AG08395 (cell line): Measurements from ENCODE around the gene C9orf50.

Experiments used
- DNase-seq: peaks from one replicate; pipeline ENCODE4 v3.0.0; 2012; ENCODE audit warnings: mixed read lengths, low spot score

C9orf50 gene

GRCh38 chr9:129590466-129590865 lies 30.4 kb downstream of the C9orf50 start:
- no peak for DNase-seq

GRCh38 chr9:129587487-129588262 lies 33.2 kb downstream of the C9orf50 start:
- no peak for DNase-seq

DNA sequence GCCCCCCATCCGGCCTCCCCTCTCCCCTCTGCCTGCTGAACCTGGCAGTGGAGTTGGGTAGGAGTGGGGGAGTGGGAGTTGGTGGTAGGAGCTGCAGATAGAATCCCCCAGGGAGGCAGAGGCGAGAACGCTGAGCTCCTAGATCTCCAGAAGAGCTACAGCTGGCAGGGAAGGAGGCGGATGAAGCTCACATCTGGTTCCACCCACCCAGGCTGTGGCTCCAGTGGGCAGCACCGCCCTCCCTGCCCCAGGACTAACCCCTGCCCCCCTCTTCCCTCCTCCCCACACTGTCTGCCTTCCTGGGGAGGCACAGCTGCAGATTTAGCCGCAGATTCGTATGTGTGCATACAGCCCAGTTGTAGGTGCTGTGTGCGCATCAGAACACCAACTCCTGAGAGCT lies 34.2 kb downstream of the C9orf50 start:
- peak; percentile 39 for DNase-seq

DNA sequence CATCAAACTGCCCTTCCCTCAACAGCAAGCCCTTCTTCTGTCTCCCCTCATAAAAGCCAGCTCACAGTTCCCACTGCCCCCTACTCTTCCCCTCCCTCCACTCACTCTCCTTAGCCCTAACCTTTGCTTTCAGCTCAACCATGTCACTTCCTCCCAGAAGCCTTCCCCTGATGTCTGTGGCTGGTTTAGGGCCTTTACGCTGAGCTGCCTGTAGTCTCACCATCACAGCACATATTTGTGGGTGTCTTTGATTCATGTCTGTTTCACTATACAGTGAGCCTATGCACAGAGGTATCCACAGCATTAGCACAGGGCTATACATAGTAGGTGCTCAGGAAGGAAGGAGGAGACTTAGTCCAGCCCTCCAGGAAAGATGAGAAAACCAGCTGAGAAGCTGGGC lies 34.7 kb downstream of the C9orf50 start:
- no peak for DNase-seq

GRCh38 chr9:129585352-129585751 lies 35.5 kb downstream of the C9orf50 start:
- DNase-seq = no peak

DNA sequence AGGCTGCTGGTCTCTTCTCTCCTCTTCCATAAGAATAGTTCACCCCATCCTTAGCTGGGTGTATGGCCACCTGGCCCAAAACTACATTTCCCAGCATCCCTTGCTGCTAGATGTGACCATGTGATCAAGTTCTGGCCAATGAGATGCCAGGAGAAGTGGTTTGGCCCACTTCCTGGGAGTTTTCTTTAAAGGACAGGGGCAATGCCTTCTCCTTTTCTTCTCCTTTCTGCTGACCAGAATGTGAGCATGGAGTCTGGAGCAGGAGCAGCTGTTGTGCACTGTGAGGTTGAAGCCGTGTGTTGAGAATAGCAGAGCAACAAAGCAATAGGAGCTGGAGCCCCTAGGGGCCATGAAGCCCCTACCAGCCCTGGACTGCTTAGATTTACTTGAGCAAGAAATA lies 36.8 kb downstream of the C9orf50 start:
- peak; percentile 90 for DNase-seq

DNA sequence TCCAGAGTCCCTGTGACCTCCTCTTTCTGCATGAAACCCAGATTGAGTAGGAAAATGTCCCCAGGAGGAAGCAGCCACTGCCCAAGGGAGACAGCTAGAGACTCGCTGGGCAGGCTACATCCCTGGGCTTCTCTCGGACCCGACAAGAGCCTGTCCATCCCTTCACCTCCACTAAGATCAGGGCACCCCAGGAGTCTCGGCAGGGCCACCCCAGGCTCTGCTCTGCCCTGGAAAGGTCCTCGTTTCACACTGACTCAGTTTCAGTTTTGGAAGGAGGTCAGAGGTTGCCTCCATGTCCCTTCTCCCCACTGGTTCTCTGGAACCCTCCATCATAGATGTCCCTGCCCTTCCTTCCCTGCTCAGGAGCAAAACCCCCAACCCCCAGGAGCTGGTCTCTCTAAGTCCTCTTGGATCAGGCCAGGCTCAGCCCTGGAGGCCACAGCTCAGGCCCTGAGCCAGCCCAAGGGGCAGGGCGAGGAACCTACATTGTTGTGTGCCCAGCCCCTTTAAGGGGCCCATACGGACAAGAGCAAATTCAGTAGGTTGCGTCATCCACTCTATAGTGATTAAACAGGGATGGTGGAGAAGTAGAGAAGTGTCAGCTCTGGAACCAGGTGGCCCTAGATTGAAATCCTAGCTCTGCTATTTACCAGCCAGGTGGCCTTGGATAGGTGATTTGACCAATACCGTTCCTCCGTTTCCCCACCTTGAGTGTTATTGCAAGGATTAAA lies 37.4 kb downstream of the C9orf50 start:
- no peak for DNase-seq

DNA sequence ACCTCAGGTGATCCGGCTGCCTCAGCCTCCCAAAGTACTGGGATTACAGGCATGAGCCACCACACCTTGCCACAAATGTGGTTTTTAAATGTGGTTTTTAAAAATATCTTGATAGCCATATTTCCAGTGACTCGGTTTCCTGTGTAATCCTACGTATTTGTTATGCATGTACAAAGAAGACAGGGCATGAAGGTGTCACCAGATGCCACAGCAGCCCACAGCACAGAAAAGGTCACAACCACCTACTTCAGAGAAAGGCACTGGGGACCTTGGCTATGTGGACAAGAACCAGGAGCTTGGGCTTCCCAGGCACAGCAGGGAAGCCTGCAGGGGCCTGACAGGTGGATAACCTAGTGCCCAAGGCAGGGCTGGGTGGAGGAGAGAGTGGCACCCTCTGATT lies 38.0 kb downstream of the C9orf50 start:
- DNase-seq = no peak

DNA sequence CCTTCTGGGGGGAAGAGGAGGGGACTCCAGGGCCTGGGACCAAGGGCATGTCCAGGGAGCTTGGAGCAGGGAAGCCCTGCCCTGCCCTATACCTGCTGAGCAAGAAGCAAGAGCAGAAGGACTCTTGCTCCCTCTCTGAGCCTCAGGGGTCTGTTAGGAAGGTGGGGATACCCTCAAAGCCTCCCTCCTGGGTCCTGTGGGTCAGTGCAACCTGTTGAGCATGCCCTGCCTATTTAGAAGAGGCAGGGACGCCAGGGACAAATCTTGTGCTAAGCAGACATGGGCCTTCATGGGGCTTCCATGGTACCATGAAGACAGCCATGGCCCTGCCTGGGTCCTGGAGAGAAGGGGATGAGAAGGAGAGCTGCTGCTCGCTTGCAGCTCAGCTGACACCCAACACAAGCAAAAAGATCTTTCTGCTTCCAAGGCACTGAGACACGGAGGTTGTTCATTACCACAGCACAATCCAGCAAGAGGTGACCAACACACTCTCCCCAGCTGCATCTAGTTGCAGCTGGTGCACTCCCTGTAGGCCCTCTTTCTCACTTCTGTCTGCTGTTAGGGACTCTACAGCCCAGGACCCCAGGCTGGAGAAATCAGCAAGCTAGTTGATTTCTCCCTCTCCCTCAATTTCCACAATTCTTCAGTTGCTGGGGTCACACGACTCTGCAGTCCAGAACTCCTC lies 39.3 kb downstream of the C9orf50 start:
- no peak for DNase-seq

- DNase-seq = no peak
Measured at GRCh38 chr9:129580211-129580915, 40.5 kb downstream of the C9orf50 start.

DNA sequence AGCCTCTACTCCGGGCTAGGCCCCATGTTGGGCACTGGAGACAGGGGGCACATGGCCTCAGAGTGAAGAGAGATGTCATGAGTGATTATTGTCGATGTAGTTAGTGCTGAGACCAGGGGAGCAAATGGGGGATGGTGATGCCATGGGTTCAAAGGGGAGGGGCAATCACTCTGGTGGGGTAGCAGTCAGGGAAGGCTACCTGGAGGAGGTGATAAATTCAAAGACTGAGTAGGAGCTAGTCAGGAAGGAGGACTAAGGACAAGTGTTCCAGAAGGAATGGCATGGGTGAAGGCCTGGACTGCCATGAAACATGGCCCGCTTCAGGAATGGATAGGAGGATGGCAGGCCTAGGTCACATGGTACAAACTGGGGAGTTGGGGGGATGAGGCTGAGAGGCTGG lies 41.6 kb downstream of the C9orf50 start:
- DNase-seq = no peak

DNA sequence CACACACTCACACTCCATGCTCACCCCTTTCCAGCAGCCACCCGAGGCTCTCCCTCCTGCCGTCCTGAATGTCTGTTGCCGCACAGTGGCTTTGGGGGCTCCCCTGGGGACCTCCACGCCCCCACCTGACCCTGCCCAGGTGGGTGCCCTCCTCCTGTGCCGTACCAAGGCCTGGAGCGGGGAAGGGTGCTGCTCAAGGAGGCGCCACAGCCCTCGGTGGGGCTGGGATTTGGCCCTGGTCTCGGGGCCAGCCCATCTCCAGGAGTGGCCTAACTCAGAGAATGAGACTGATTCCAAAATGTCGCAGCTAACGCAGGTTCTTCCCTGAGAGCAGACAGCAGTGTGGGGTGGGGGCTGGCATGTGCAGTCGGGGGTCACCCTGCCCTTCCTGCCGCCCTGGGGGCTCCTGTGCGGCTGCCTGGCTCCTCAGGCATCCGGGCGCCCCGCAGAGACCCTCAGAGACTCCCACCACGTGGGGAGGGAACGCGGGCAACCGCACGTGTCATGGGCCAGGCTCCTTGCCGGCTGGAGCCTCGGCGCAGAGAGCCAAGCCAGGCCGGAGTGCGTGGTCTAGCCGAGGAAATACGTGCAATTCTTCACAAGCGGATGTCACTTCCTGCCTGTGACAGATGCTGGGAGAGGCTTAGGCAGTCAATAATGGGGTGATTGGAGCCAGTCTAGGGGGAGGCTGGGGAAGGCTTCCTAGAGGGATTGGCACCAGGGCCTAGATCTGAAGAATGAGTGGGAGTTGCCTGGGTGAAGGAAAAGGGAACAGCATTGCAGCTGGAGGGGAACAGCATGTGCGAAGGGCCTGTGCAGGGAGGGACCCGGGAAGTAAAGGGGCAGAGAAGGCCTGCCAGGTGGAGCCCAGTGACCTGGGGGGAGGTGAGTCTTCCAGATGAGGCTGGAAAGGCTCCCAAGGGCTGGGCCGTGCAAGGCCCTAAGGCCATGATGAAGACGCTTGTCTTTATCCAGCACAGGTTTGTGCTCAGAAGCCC lies 44.1 kb downstream of the C9orf50 start:
- peak; percentile 46 for DNase-seq

GRCh38 chr9:129575818-129576217 lies 45.1 kb downstream of the C9orf50 start:
- DNase-seq = no peak

DNA sequence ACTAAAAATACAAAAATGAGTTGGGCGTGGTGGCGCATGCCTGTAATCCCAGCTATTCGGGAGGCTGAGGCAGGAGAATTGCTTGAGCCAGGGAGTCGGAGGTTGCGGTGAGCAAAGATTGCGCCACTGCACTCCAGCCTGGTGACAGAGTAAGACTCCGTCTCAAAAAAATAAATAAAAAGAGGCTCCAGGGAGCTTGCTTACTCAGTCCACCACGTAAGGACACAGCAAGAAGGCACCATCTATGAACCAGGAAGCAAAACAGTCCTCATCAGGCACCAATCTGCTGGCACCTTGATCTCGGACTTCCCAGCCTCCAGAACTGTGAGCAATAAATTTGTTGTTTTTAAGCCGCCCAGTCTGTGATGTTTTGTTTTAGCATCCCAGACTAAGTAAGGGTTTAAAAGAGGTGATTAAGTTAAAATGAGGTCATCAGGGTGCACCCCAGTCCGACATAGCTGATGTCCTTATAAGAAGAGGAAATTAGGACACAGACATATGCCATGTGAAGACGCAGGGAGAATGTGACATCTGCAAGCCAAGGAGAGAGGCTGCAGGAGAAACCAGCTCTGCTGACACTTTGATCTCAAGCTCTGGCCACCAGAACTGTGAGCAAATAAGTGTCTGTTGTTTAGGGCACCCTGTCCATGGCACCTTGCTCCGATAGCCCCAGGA lies 45.9 kb downstream of the C9orf50 start:
- DNase-seq = no peak

GRCh38 chr9:129573977-129574376 lies 46.9 kb downstream of the C9orf50 start:
- no peak for DNase-seq

DNA sequence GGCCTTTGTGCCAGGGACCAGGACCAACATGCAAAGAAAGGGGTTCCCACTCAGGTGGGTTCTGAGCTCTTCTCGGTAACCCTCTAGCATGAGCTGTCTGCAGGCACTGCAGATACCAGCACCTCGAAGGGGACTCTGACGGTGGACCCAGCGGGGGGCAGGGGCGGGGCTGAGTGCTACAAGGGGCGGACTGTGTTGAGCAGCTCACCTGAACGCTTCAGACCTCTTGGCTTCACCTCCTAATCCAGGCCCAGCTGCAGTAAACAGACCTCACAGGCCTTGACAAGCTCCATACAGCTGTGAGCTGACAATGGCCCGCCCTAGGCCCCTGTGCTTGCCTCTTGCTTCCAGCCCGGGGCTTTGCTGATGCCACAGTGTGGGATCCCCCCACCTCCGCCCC lies 48.4 kb downstream of the C9orf50 start:
- no peak for DNase-seq

DNA sequence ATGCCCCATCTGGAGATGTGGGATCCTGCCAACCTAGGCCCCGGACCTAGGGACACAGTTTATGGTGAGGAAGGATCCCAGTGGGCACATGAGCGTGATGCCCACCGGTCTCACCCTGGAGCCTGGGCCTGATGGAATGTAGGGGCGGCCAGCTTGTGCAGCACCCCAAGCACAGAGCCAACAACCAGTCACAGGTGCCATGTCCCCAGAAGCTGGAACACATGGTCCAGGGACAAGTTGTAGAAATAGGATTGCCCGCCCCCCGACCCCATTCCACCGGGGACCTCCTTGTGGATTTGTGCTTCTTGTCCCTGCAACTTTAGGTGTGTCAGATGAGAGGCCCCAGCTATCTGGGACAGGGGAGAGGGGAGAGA lies 48.9 kb downstream of the C9orf50 start:
- no peak for DNase-seq

DNA sequence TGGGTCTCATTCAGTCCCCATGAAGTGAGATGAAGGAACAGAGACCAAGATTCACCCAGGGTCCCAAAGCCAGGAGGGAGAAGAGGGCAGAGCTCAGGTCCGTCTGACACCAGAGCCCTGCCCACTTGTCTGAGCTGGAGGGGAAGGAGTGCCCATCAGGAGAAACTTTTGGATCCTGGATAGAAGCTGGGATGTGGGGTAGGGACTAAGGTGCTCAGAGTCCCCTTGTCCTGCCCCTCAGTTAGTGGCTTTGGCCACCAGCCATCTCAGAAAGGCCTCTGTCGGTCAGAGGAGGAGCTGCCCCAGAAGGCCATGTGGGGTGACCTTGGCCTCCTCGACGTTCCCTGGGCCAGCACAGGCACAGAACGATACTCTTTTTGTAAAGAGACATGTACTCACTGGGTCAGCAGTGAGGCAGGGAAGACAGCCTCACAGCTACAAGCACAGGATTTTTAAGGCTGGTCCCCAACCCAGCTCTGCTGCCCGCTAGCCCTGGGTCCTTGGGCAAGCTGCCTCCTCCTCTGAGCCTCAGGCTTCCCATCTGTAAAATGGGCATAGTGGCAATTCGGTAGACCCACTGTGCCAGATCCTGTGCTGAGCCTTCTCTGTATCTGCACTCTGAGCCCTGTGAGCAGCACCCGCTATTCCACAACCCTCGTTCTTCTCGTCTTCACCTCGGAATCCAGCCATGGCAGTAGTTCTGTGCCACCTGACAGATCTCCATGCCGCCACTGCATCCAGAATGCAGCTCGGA lies 49.4 kb downstream of the C9orf50 start:
- DNase-seq = no peak

DNA sequence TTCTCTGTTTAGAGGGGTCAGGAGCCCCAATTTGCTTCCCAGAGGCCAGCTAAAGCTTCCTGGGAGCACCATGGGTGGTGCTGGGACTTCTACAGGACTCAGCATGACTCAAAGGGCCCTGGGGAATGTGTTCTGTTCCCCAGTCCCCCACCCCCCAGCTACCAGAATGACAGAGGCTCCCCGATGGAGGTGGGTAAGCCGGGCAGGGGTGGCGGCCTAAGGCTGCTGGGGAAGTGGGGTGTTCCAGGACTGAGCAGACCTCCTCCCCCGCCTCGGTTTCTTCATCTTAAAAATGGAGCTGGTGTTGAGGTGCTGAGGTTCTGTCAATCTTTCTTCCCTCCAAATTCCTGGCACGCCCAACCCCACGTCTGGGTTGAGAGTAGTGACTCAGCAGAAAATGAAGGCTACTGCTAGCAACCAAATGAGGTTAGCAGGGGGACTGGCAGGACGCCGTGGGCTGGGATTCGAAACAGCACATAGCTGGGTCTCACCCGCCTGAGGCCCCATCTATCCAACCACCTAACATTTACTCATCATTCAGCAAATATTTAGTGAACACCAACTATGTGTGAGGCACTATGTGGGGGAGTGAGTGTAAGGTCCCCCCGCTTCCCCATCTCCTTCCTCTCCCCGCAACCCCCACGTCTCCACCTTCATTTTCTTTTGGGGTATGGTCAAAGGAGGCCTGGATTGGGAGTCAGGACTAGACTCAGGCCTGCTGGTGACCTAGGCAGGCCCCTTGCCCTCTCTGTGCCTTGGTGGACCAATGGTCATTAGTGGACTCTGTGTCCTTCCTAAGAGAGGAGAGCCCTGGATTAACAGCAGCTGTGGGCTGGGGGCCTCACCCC lies 50.2 kb downstream of the C9orf50 start:
- DNase-seq = peak; percentile 84
